NCI-H345 (cell line): ENCODE results near the gene ZFAND3.
"Not testable (repeated sequence)": the region's sequence is repeated elsewhere in the genome, so short reads cannot be mapped to it uniquely, and the experiment has no call there.

Source experiments
- DNase-seq: peaks from one replicate; lab custom pipeline; 2025; lab: John Stamatoyannopoulos, UW

Gene ZFAND3

GRCh38 chr6:38049861-38050397 lies 230.4 kb downstream of the ZFAND3 start:
- DNase-seq: not testable (repeated sequence)

- DNase-seq: no peak
These were observed 232.4 kb downstream of the ZFAND3 start for GRCh38 chr6:38051819-38052434.

- DNase-seq: no peak
These were observed 235.1 kb downstream of the ZFAND3 start for GRCh38 chr6:38054527-38055202.

GRCh38 chr6:38055203-38055589 lies 235.7 kb downstream of the ZFAND3 start:
- DNase-seq: no peak

GRCh38 chr6:38056361-38056760 lies 236.8 kb downstream of the ZFAND3 start:
- no peak for DNase-seq

GRCh38 chr6:38057994-38058393 lies 238.5 kb downstream of the ZFAND3 start:
- DNase-seq: no peak

- DNase-seq: no peak
These were observed 242.5 kb downstream of the ZFAND3 start for GRCh38 chr6:38062066-38062465.

GRCh38 chr6:38063973-38064372 lies 244.4 kb downstream of the ZFAND3 start:
- DNase-seq: no peak

- DNase-seq: no peak
These were observed 244.9 kb downstream of the ZFAND3 start for GRCh38 chr6:38064431-38064830.

- DNase-seq: no peak
These were observed 246.3 kb downstream of the ZFAND3 start for GRCh38 chr6:38065734-38066305.

- DNase-seq: no peak
These were observed 247.9 kb downstream of the ZFAND3 start for GRCh38 chr6:38067263-38067980.

GRCh38 chr6:38068854-38069590 lies 249.5 kb downstream of the ZFAND3 start:
- DNase-seq: no peak

GRCh38 chr6:38077488-38078030 lies 258.0 kb downstream of the ZFAND3 start:
- DNase-seq: no peak

GRCh38 chr6:38078671-38079070 lies 259.1 kb downstream of the ZFAND3 start:
- DNase-seq: no peak

GRCh38 chr6:38079107-38079506 lies 259.6 kb downstream of the ZFAND3 start:
- DNase-seq: no peak

GRCh38 chr6:38079537-38079936 lies 260.0 kb downstream of the ZFAND3 start:
- DNase-seq: no peak

- DNase-seq: no peak
These were observed 260.8 kb downstream of the ZFAND3 start for GRCh38 chr6:38080360-38080759.

GRCh38 chr6:38080889-38081288 lies 261.4 kb downstream of the ZFAND3 start:
- no peak for DNase-seq

- no peak for DNase-seq
These were observed 265.5 kb downstream of the ZFAND3 start for GRCh38 chr6:38085031-38085430.

- DNase-seq: no peak
These were observed 266.8 kb downstream of the ZFAND3 start for GRCh38 chr6:38086346-38086745.

- no peak for DNase-seq
These were observed 268.5 kb downstream of the ZFAND3 start for GRCh38 chr6:38088010-38088409.

GRCh38 chr6:38088829-38089228 lies 269.3 kb downstream of the ZFAND3 start:
- DNase-seq: no peak
